Activated CD4-positive, alpha-beta memory T cell treated with anti-CD3 and anti-CD28 coated beads for 36 hours (primary cell): ENCODE results near the gene PRDM16. TPM values are rescaled to one million over a fixed set of nuclear protein-coding genes. Genes with fewer than 3 reads are reported as not detected.

Experiments used
- CTCF ChIA-PET: fragments of 350-600 bp; sonication (Branson Sonifier 250); formaldehyde crosslinking; loops from one replicate; lab custom pipeline; 2021; ENCODE audit warnings: antibody characterized with exemption, inconsistent platforms; lab: Charles Lee
- POLR2A ChIA-PET: fragments of 350-600 bp; sonication (Branson Sonifier 250); formaldehyde crosslinking; loops from one replicate; lab custom pipeline; 2021; ENCODE audit warnings: antibody characterized with exemption; lab: Charles Lee
- DNase-seq: peaks from one replicate; pipeline ENCODE4 v3.0.0-alpha.2; 2020
- H3K27ac Mint-ChIP-seq: one replicate; pipeline ENCODE4 v1.8.0; 2021; ENCODE audit warnings: mixed read lengths
- H3K27me3 Mint-ChIP-seq: one replicate; pipeline ENCODE4 v1.8.0; 2021; ENCODE audit warnings: mixed read lengths
- H3K36me3 Mint-ChIP-seq: one replicate; pipeline ENCODE4 v1.8.0; 2021; ENCODE audit warnings: mixed read lengths
- H3K4me1 Mint-ChIP-seq: one replicate; pipeline ENCODE4 v1.8.0; 2021; ENCODE audit warnings: low read depth, mixed read lengths
- H3K4me3 Mint-ChIP-seq: one replicate; pipeline ENCODE4 v1.8.0; 2021; ENCODE audit warnings: mild to moderate bottlenecking, mixed read lengths
- H3K9me3 Mint-ChIP-seq: one replicate; pipeline ENCODE4 v1.8.0; 2021; ENCODE audit warnings: mixed read lengths
- intact Hi-C: fragments of 100-400 bp; cut with micrococcal nuclease; formaldehyde crosslinking; loops from one replicate; pipeline ENCODE4 v1.15.1; 2023
- total RNA-seq, 2 experiments: library from RNA; stranded (reverse); gene quantifications; one replicate each; pipeline ENCODE4 v1.2.3, GENCODE V29; 2021

The PRDM16 gene
- total RNA-seq, 2 experiments from 2014 or later: not detected

GRCh38 chr1:3135073-3135702 is 66.2 kb downstream of the PRDM16 start:
- peaks cover 1% of the 10 kb centered on the region for H3K27me3 Mint-ChIP-seq
- H3K4me1 Mint-ChIP-seq: no peaks in the 10 kb centered on the region
- no peaks in the 10 kb centered on the region for H3K36me3 Mint-ChIP-seq
- H3K9me3 Mint-ChIP-seq: no peaks in the 10 kb centered on the region
- CTCF ChIA-PET: no interaction called here
- POLR2A ChIA-PET: no interaction called here
- no peak overlapping the region for H3K4me3 Mint-ChIP-seq
- intact Hi-C loops: no loop called here
- no peak for DNase-seq
- H3K27ac Mint-ChIP-seq: no peak overlapping the region

GRCh38 chr1:3135744-3136455 is 66.9 kb downstream of the PRDM16 start:
- no peak overlapping the region for H3K27ac Mint-ChIP-seq
- H3K27me3 Mint-ChIP-seq: peaks cover 1% of the 10 kb centered on the region
- no peak for DNase-seq
- H3K4me3 Mint-ChIP-seq: no peak overlapping the region
- POLR2A ChIA-PET: no interaction called here
- CTCF ChIA-PET: no interaction called here
- no peaks in the 10 kb centered on the region for H3K9me3 Mint-ChIP-seq
- H3K4me1 Mint-ChIP-seq: no peaks in the 10 kb centered on the region
- H3K36me3 Mint-ChIP-seq: no peaks in the 10 kb centered on the region
- intact Hi-C loops: no loop called here

GRCh38 chr1:3136532-3136931 is 67.5 kb downstream of the PRDM16 start:
- Mint-ChIP-seq H3K36me3 (no peaks in the 10 kb centered on the region), H3K4me1 (no peaks in the 10 kb centered on the region), H3K27ac (no peak overlapping the region), H3K9me3 (no peaks in the 10 kb centered on the region), H3K4me3 (no peak overlapping the region), H3K27me3 (peaks cover 1% of the 10 kb centered on the region)
- ChIA-PET POLR2A (no interaction called here), CTCF (no interaction called here)
- DNase-seq: no peak
- intact Hi-C loops: no loop called here

- Mint-ChIP-seq H3K27me3 (peaks cover 1% of the 10 kb centered on the region), H3K4me1 (no peaks in the 10 kb centered on the region), H3K27ac (no peak overlapping the region), H3K36me3 (no peaks in the 10 kb centered on the region), H3K9me3 (no peaks in the 10 kb centered on the region), H3K4me3 (no peak overlapping the region)
- POLR2A ChIA-PET: no interaction called here
- CTCF ChIA-PET: no interaction called here
- intact Hi-C loops: no loop called here
- no peak for DNase-seq
These were observed 68.4 kb downstream of the PRDM16 start for GRCh38 chr1:3137111-3138100.

- H3K9me3 Mint-ChIP-seq: no peaks in the 10 kb centered on the region
- intact Hi-C loops: no loop called here
- H3K4me3 Mint-ChIP-seq: no peak overlapping the region
- no peaks in the 10 kb centered on the region for H3K36me3 Mint-ChIP-seq
- H3K4me1 Mint-ChIP-seq: no peaks in the 10 kb centered on the region
- H3K27me3 Mint-ChIP-seq: peaks cover 1% of the 10 kb centered on the region
- CTCF ChIA-PET: no interaction called here
- H3K27ac Mint-ChIP-seq: no peak overlapping the region
- no peak for DNase-seq
- POLR2A ChIA-PET: no interaction called here
These were observed 69.7 kb downstream of the PRDM16 start for GRCh38 chr1:3138623-3139151.

- Mint-ChIP-seq H3K9me3 (no peaks in the 10 kb centered on the region), H3K4me1 (no peaks in the 10 kb centered on the region), H3K36me3 (no peaks in the 10 kb centered on the region), H3K27me3 (peaks cover 1% of the 10 kb centered on the region), H3K4me3 (no peak overlapping the region), H3K27ac (no peak overlapping the region)
- intact Hi-C loops: no loop called here
- ChIA-PET POLR2A (no interaction called here), CTCF (no interaction called here)
- no peak for DNase-seq
These were observed 70.4 kb downstream of the PRDM16 start for GRCh38 chr1:3139451-3139852.

- no peak for DNase-seq
- no peaks in the 10 kb centered on the region for H3K4me1 Mint-ChIP-seq
- no peaks in the 10 kb centered on the region for H3K36me3 Mint-ChIP-seq
- H3K9me3 Mint-ChIP-seq: no peaks in the 10 kb centered on the region
- ChIA-PET CTCF (no interaction called here), POLR2A (no interaction called here)
- H3K4me3 Mint-ChIP-seq: no peak overlapping the region
- no peak overlapping the region for H3K27ac Mint-ChIP-seq
- peaks cover 1% of the 10 kb centered on the region for H3K27me3 Mint-ChIP-seq
- intact Hi-C loops: no loop called here
These were observed 70.9 kb downstream of the PRDM16 start for GRCh38 chr1:3139871-3140361.

GRCh38 chr1:3140437-3140836 is 71.4 kb downstream of the PRDM16 start:
- H3K4me3 Mint-ChIP-seq: no peak overlapping the region
- POLR2A ChIA-PET: no interaction called here

GRCh38 chr1:3141129-3141528 is 72.1 kb downstream of the PRDM16 start:
- H3K9me3 Mint-ChIP-seq: no peaks in the 10 kb centered on the region
- no peak overlapping the region for H3K27ac Mint-ChIP-seq
- CTCF ChIA-PET: no interaction called here
- H3K36me3 Mint-ChIP-seq: no peaks in the 10 kb centered on the region
- no peak overlapping the region for H3K4me3 Mint-ChIP-seq
- DNase-seq: no peak
- H3K27me3 Mint-ChIP-seq: peaks cover 1% of the 10 kb centered on the region
- intact Hi-C loops: no loop called here
- H3K4me1 Mint-ChIP-seq: no peaks in the 10 kb centered on the region
- POLR2A ChIA-PET: no interaction called here

More at GRCh38 chr1:3140437-3140836, 71.4 kb downstream of the PRDM16 start:
- no peaks in the 10 kb centered on the region for H3K4me1 Mint-ChIP-seq
- DNase-seq: no peak
- no peaks in the 10 kb centered on the region for H3K9me3 Mint-ChIP-seq
- H3K27me3 Mint-ChIP-seq: peaks cover 1% of the 10 kb centered on the region
- intact Hi-C loops: no loop called here
- CTCF ChIA-PET: no interaction called here
- no peak overlapping the region for H3K27ac Mint-ChIP-seq
- no peaks in the 10 kb centered on the region for H3K36me3 Mint-ChIP-seq

GRCh38 chr1:3141836-3142235 is 72.8 kb downstream of the PRDM16 start:
- Mint-ChIP-seq H3K27ac (no peak overlapping the region), H3K4me3 (no peak overlapping the region), H3K36me3 (no peaks in the 10 kb centered on the region), H3K9me3 (peaks cover 3% of the 10 kb centered on the region), H3K4me1 (no peaks in the 10 kb centered on the region), H3K27me3 (peaks cover 1% of the 10 kb centered on the region)
- POLR2A ChIA-PET: no interaction called here
- intact Hi-C loops: no loop called here
- CTCF ChIA-PET: no interaction called here
- no peak for DNase-seq

- CTCF ChIA-PET: no interaction called here
- no peaks in the 10 kb centered on the region for H3K36me3 Mint-ChIP-seq
- no peak overlapping the region for H3K27ac Mint-ChIP-seq
These were observed 73.2 kb downstream of the PRDM16 start for GRCh38 chr1:3142236-3142635.

GRCh38 chr1:3142751-3143150 is 73.7 kb downstream of the PRDM16 start:
- Mint-ChIP-seq H3K27me3 (no peaks in the 10 kb centered on the region), H3K9me3 (peaks cover 3% of the 10 kb centered on the region), H3K4me1 (no peaks in the 10 kb centered on the region), H3K36me3 (no peaks in the 10 kb centered on the region), H3K4me3 (no peak overlapping the region), H3K27ac (no peak overlapping the region)
- no peak for DNase-seq
- CTCF ChIA-PET: no interaction called here
- intact Hi-C loops: no loop called here
- POLR2A ChIA-PET: no interaction called here

More at GRCh38 chr1:3142236-3142635, 73.2 kb downstream of the PRDM16 start:
- no peak for DNase-seq
- H3K9me3 Mint-ChIP-seq: peaks cover 3% of the 10 kb centered on the region
- intact Hi-C loops: no loop called here
- H3K4me1 Mint-ChIP-seq: no peaks in the 10 kb centered on the region
- H3K27me3 Mint-ChIP-seq: peaks cover 1% of the 10 kb centered on the region
- no peak overlapping the region for H3K4me3 Mint-ChIP-seq
- POLR2A ChIA-PET: no interaction called here
